CD4-positive, alpha-beta T cell treated with Interleukin-21 for 1 hour (primary cell): ENCODE measurements around the gene PRUNE2.

ENCODE experiments used
- DNase-seq: peaks from one replicate; pipeline ENCODE4 v3.0.0-alpha.2; 2020

The PRUNE2 gene

DNA sequence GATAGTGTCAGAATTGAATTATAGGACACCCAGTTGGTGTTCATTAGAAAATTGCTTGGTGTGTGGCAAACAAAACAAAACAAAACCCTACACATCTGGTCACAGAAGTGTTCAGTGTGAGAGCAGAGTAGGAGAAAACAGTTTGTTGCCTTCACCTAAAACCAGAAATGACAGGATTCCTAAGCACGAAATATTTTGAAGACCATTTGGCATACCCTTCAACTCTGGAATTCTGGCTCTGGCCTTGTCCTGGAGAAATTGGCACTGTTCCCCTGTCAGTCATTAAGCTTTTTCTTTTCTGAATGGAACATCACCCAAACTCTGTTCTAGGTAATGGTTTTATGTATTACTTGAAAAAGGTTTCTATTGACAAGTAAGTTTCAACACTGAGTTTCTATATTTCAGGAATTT is 251.9 kb downstream of the PRUNE2 start:
- no peak for DNase-seq

DNA sequence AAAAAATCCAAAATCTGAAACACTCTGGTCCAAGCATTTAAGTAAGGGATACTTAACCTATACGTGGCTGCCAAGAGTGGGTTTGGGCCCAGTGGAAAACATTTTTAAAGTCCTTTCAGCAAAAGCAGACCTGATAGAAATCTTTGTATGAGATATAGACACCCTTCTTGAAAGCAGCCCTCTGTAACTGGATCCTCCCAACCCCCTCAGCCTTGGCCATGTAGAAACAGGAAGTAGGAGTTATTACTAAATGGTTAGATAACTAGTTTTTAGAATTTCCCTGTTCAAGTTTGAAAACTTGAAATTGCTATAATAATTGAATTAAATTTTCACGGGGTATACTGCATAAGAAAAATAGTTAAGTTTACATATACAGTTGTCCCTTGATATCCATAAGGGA is 253.0 kb downstream of the PRUNE2 start:
- DNase-seq, result no peak

DNA sequence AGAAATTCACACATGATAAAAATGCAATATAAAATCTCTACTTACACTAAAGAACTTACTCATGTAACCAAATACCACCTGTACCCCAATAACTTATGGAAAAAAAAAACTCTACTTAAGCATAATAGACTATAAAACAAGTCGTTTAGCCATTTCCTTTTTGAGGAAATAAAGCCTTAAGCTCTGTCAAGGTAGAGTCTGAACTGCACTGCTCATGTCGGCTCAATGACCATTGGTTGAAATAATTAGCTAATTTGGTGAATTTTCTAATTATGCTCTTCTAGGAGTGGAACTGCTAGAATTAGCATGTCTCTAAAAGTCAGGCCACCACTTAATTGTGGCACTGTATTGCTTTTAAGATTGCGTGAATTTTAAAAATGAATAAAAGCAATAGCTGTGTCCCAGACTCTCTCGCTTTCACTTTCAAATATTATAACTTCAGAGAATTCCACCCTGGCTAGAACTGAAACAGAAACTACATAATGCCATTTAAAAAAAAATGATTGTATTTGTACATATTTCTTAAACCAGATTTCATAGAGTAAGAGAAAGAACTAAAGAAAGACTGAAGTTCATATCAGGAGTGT is 254.7 kb downstream of the PRUNE2 start:
- DNase-seq, result peak; percentile 21

DNA sequence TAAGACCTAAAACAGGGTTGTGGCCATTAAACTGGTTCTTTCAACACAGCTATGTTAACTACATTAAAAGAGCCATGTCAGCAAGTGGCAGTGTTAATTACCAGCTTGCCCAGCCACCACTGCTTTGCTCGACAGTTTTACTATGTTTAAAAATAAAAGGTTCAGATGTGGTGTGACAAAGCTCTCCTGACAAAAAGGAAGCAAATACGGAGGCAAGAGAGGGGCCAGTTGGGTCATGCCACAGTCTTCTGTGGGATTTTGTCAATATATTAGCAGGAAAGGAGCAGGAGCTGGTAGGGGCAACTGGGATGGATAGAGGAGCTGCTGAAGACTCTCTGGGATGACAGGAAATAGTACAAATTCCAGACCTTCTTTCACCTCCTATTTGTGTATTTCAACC is 255.2 kb downstream of the PRUNE2 start:
- DNase-seq, result no peak

DNA sequence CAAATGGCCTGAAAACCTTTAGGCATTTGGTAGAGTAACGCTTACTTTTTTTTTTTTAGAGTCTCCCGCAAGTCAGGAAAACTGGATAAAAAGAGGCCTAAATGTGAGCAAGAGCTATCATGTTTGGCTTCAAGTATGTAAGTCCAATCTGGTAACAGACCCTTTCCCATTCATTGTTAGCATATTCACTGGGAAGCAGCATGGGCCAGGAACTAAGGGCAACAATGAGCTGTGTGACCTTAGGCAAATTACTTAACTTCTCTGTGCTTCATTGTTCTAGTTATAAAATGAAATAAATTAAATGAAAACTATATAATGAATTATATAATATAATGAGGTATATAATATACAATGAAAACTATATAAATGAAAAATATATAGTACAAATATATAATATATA is 256.0 kb downstream of the PRUNE2 start:
- DNase-seq, result no peak

DNA sequence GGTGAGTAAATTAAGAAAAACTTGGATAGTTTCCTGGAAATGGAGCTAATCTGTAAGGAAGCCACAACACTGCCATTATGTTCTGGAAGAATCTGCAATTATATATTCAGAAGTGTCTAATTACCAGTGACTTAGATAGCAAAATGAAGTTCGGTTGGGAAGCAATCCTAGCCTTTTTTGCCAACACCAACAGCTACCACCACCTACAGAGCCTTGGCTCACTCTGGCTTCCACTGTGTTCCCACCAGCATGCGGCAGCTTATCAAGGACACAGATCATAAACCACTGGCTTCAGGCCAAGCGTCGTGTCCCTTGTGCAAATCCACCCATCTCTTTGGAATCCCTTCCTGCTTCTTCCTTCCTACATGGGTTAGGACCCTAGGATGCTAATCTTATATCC is 259.7 kb downstream of the PRUNE2 start:
- no peak for DNase-seq

DNA sequence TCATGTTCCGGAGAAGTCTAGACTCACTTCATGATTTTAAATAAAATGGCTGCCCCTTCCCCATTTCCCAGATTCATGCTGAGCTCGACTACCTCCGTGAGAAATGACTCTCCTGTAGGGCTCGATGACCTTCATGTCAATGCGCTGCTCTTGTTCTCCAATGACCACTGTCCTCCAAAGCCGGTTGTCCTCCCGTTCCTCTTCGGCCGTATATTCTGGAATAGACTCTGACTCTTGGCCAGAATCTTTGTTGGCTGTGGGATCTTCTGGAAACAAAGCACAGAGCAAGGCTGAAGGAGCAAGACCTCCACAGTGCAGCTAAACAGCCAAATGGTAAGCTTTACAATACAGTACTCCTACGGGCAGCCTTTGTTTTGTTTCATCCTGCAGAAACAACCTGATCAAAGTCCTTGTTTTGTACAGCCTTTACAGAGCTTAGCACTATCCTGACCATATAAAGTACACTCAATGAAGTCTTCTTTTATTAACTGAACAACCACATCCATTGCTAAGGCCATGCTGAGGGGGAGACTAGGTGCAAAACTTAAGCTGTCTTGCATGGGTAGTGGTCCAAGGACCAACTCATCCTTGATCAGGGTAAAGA is 261.2 kb downstream of the PRUNE2 start:
- no peak for DNase-seq

DNA sequence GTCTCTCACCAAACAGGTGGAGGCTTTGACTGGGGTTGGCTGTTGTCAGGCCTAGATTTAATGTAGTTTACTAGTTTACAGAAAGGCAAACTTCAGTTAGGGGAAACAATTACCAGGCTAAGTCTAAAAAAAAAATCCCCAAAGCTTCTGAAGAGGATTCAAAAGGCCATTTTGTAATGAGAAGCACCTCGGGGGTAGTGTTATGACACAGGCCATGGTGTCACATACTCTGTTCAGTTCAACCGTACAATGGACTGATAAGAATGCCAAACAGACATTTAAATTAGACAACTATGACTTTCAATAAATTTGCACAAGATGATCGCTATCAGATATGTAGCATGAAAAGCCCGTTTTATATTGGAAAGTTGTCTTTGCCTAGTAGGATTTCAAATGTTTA is 261.7 kb downstream of the PRUNE2 start:
- no peak for DNase-seq

DNA sequence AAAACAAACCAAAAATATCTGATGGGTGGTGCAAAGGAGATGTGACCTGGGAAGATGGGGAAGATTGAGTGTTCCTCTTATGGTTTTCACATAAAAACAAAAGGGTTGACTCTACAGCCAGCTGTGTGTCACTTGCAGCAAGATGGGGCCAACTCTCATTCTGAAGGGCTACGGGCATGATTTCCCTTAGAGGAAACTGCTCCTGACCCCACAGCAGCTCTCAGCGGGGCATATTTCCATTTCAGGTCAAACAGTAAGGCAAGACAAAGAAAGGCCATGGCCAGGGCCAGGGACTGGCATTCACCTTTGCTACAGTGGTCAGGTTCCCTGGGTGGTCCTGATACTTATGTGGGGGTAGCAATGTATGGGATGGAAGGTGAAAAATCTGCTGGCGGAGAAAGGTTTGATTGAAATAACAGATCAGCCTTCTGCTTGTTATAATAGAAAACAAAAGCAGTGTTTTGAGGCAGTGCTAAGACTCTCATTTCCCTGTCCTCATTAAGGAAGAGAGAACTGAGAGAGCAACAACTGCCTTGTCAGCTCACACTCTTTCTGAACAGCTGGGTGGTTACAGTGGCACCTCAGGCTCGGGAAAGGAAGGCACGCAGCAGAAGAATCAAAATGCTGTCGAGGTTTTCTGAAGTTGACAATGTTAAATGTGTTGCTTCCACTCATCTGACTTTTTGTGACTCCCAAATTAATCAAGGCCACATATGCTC is 262.4 kb downstream of the PRUNE2 start:
- no peak for DNase-seq

DNA sequence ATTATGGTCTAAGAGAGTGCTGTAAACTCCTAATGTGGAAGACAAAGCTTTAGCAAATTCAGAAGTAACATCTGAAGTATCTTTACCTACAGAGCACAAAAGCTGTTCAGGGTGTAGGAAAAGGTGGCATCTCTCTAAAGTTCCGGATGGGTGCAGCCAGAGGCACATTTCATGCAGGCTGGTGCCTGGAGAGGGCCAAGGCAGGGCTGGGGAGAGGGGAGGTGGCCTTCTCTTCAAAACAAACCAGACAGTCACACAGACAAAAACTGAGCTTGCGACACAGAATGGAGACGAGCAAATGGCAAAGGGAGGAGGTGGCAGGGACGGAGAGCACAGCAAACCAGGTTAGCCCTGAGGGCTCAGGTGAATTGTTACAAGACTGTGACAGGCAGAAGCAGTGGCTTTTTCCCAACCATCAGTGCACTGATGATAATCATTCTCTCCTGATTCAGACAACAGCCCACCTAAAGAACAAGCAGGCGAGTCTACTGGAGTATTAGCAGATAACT is 263.2 kb downstream of the PRUNE2 start:
- no peak for DNase-seq

DNA sequence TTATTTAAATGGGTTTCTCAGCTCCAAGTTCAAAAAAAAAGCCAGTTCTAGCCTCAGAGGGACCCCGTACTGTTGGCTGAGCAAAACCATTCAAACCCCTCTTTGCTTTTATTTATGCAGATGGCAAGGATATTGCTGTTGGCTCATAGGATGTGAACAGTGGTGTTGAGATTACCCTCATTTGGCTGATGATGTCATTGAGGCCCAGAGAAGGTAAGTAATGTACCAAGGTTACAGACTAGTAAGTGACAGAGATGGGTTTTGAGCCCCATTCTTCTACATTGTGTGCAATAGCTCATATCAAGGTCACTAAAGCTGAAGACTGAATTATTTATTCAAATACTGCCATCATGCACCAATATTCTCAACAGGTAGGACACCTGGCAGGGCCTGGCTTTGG is 263.8 kb downstream of the PRUNE2 start:
- no peak for DNase-seq

DNA sequence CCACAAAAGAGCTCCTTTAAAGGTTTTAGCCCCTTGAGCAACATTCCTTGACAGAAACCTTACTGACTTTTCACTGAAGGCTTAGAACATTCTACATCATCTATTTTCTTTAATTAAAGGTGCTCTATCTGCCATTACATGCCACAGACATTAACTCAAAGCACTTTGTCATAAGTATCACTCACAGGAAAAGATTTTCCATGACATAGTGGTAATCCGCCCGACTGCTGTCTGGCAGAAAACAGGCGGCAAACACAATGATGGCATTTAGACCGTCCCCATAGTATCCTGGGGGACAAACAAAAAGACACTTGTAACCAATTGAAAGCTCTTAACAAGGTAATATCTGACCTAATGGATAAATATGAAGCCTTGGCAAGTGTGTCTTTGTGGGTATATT is 267.9 kb downstream of the PRUNE2 start:
- DNase-seq, result no peak

DNA sequence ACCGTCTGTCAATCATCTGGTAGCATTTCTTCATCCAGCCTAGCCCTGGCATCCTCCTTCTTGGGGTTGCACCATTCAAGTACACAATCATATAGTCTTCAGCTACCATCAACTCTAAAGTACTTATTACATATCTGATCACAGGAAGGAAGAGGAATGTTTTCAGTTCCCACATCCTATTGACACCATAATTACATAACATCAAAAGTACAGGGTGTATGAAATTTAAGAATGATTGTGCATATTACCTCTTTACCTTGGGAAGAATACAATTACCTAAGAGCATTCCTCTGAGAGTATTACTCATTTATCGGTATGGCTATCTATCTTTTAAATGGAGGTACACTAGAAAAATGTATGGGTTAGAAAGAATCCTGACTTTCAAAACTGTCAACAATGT is 268.5 kb downstream of the PRUNE2 start:
- DNase-seq, result no peak

DNA sequence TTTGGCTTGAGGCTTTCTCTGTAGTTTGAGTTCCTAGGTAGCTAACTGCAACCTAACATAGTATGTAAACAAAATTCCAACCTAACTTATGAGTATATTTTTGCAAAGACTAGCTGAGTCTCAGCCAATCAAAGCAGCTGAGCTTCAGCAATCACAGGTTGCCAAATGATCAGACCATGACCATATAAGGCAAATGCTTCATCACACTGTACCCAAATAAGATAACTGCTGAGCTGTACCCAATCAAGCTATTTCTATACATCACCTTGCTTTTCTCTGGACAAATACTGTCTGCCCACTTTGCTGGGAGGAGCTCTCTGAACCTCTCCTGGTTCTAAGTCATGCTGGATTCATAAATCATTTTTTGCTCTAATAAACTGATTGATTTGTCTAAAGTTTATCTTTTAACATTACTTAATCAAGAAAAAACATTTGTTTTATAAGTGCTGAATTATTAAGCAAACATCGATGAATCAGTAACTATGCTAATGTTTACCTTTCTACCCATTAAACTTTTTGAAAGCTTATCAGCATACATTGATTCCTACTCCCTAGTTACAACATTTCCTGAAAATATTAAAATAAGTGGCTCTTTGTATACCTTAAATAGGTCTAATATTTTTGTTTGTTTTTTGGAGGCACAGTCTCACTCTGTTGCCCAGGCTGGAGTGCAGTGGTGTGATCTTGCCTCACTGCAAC is 271.4 kb downstream of the PRUNE2 start:
- no peak for DNase-seq

DNA sequence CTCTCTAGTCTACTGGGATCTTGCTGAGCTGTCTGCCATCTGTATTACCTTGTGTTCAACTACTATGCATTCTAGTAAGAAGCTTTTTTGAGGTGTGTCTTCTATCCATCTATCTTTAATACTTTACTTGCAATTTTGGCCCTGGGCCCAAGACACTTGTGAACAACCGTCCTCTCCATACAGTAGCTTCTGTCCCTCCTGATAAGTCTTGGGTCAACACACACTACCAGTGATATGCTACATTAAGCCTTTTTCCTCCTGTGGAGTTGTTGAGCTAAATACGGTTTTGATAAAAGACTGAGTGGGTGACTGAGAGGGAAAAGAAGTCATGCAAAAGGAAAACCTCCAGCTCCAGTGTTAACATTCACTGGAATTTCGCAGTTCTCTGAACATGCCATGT is 275.0 kb downstream of the PRUNE2 start:
- no peak for DNase-seq

DNA sequence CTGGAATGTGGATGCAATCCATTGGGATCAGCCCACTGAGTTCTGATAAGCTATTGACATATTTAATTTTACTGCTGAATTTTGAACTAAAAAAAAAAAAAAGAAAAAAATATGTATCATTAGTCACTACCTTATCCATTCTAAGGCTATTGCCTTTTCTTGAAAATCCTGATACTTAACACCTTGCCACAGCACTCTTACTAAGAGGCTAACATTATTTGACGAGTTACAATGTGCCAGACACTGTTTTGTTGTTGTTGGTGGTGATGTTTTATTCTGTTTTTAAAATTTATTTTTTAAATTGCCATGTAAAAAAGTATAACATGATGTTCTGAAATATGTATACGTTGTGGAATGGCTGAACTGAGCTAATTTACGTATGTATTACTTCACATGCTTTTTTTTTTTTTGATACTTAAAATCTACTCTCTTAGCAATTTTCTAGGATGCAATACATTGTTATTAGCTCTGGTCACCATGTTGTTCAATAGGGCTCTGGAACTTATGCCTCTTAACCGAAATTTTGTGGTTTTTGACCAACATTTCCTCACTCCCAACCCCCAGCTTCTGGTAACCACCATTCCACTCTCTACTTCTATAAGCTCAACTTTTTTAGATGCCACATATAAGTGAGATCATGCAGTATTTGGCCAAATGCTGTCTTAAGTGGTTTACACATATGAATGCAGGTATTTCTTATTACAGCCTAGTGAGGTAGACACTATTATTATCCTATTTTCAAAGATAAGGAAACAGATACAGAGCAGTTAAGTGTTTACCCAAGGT is 276.5 kb downstream of the PRUNE2 start:
- no peak for DNase-seq

DNA sequence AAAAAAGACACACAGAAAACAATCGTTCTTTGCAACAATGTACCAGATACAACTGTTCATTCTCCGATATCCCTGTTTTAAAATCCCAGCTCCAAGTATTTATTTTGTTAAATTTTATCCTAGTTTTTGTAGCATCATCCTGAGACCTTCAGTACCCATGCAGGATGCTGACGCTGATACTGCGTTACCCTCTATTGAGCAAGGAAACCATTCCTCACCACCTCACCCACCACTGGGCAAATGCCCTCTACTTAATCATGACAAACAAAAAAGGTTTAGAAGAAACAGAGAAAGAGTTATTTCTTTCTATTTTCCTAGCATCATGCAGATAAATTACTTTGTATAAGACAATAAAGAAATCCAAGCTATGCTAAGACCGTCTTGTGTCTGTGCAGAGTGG is 277.8 kb downstream of the PRUNE2 start:
- no peak for DNase-seq

DNA sequence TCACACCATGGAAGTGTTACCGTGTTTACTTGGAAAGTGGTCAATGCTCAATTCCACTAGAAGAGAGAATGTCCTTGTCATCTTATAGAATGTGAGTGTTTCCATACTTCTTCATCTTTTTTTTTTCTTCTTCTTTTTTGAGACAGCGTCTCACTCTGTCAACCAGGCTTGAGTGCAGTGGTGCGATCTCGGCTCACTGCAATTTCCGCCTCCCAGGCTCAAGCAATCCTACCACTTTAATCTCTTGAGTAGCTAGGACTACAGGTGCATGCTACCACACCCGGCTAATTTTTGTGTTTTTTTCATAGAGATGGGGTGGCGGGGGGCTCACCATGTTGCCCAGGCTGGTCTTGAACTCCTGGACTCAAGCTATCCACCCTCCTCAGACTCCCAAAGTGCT is 278.9 kb downstream of the PRUNE2 start:
- no peak for DNase-seq

DNA sequence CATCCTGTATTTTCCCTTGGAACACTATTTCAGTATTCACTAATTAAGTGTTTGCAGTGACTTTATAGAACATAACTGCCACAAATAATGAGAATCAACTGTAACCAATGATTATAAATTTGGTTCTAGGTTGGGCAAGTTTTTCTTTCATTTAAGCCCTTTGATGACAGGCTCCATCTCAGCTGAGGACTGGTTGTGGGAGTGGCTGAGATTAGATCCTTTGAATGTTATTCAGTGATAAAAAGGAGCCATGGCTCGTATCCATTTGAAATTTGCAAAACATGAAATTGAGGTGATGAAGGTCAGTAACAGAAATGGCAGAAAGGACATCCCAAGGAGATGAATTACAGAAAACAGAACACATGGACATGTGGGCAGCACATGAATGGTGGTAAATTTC is 279.8 kb downstream of the PRUNE2 start:
- no peak for DNase-seq

DNA sequence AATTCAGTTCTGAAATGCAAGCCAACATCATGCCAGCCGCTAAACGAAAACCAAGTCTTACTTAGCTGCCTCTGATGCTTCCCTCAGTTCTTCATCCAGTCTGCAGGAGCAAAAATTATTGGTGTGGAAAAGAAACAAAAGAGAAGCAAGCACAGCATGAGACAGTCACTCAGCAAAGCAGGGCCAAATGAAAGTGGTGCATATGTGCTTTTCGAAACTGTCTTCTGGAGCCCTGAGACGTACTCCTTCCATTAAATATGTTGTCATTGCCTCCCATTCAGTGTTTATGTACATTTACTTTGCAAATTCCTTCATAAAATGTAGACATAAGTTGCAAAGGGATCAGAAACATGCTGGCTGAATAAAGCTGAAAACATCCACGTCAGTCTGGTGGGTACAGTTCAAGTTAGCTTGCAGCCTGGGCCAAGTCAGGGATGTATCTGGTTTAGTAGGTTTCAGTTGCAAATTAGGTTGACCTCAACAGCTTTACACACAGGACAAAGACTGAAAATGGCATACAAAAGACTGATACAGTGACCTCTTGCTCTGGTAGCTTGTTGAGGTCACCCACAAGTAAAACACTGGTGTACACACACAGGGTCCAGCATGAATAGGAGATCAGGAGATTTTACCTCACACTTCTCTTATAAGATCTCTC is 281.4 kb downstream of the PRUNE2 start:
- no peak for DNase-seq

DNA sequence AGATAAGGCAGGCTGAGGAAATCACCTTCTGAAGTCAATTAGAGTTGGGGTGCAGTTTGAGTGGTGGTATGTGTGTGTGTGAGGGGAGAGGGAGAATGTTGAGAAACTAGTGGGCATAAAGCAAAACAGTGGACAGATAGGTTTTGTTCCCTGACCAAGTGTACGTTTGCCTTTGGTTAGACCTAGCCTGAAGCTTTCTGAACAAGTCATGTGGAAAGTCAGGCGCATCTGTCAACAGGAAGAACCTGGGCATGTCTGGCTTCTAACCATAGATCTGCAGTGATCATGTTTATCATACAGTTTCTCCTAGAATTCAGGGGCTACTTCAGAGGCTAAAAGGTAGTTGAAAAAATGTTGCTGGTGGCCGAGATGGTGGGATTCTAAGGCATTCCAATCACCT is 284.9 kb downstream of the PRUNE2 start:
- DNase-seq, result no peak

DNA sequence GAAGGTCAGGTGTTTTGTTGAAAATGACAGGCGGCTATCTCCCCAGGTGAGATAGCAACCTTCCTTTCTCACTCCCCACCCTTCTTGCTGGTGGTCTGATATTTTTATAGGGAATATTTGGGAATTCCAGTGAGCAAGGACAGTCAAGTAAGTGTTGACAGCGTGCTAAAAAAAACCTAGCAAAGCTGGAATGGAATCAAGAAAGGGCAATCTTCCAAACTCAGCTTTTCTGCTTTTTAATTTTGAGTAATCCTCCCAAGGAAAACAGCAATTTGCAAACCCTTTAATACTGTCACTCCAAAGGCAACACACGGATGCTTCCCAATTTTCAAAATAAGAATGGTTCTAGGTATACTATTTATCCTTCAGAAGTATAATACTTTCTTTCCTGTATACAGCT is 285.3 kb downstream of the PRUNE2 start:
- no peak for DNase-seq

DNA sequence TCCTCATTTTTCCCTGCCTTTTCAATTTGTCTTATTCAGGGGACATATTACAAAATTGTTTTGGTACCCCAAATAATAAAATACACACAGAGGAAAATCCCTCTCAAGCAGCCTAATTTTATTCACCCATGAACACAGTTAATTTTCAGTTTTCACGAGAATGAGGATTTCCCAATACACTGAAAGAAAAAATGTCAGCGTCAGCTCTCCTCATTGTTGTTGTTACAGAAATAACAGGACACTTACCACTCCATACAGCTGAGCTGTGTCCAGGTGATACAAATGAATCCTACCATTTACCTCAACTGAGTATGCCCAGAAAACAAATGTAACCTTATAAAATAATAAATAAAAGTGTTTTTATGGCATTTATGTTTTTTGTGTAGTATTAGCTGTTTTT is 286.3 kb downstream of the PRUNE2 start:
- DNase-seq, result no peak
